HL-60 (cell line): Measurements from ENCODE around the gene XPR1.

Experiments
- DNase-seq, 2 experiments: peaks; one replicate each; pipeline ENCODE4 v3.0.0-alpha.2; 2010 to 2020; ENCODE audit warnings: low read depth in 1 of 2, low spot score in 1 of 2
- H3K27ac ChIP-seq: fragments of 250-450 bp; sonication (Bioruptor Pico); replicated peaks from 2 replicates; pipeline ENCODE4 v1.5.1; 2020; ENCODE audit warnings: mild to moderate bottlenecking, moderate library complexity
- H3K27me3 ChIP-seq: fragments of 250-450 bp; sonication (Bioruptor Pico); 2 replicates; pipeline ENCODE4 v1.5.1; 2021; ENCODE audit warnings: mild to moderate bottlenecking, moderate library complexity; ENCODE audit not compliant: insufficient read depth, poor library complexity, severe bottlenecking
- H3K4me3 ChIP-seq: replicated peaks from 2 replicates; pipeline ENCODE4 v1.5.1; 2011; ENCODE audit warnings: mild to moderate bottlenecking, control low read depth, low read length; ENCODE audit not compliant: insufficient read depth
- GABPA ChIP-seq: IDR thresholded peaks from 2 replicates; pipeline ENCODE4 v1.6.1; 2012; ENCODE audit warnings: low read depth
- POLR2AphosphoS5 ChIP-seq: IDR thresholded peaks from 2 replicates; pipeline ENCODE4 v1.6.1; 2012; ENCODE audit warnings: low read depth
- SPI1 ChIP-seq: IDR thresholded peaks from 2 replicates; pipeline ENCODE4 v1.6.1; 2012; ENCODE audit warnings: low read depth, mild to moderate bottlenecking, borderline replicate concordance
- TF ChIP-seq, protein P1 (sequence below): IDR thresholded peaks from one replicate; pipeline ENCODE4 v1.5.1; 2011; ENCODE audit warnings: low read length, control low read depth, inconsistent platforms; ENCODE audit not compliant: insufficient read depth
- TF ChIP-seq, protein P2 (sequence below): IDR thresholded peaks from 2 replicates; pipeline ENCODE4 v1.6.1; 2012; ENCODE audit warnings: low read depth; ENCODE audit not compliant: insufficient replicate concordance

XPR1 gene

DNA sequence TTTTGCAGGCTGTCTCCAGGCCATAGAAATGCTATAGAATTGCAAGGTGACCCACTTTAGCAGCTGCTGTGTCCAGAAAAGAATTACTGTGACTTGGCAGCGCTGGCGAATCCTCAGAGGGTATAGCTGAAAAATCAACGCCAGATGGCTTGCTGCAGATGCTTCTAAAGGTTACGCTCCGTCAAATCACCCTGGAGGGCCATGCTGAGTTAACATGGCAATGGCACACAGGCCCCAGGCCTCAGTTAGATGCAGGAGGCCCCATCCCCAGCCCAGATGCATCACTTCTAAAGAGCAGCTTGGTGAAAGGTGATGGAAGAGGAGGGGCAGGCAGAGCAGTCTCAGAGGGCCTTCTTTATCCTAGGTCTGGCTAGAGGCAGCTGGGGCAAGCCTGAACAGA is 298.9 kb downstream of the XPR1 start:
- no peak overlapping the region for H3K27ac ChIP-seq
- TF ChIP-seq SPI1 (no peak), GABPA (no peak), POLR2AphosphoS5 (no peak)
- TF ChIP-seq, protein P1, sequence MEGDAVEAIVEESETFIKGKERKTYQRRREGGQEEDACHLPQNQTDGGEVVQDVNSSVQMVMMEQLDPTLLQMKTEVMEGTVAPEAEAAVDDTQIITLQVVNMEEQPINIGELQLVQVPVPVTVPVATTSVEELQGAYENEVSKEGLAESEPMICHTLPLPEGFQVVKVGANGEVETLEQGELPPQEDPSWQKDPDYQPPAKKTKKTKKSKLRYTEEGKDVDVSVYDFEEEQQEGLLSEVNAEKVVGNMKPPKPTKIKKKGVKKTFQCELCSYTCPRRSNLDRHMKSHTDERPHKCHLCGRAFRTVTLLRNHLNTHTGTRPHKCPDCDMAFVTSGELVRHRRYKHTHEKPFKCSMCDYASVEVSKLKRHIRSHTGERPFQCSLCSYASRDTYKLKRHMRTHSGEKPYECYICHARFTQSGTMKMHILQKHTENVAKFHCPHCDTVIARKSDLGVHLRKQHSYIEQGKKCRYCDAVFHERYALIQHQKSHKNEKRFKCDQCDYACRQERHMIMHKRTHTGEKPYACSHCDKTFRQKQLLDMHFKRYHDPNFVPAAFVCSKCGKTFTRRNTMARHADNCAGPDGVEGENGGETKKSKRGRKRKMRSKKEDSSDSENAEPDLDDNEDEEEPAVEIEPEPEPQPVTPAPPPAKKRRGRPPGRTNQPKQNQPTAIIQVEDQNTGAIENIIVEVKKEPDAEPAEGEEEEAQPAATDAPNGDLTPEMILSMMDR = no peak
- TF ChIP-seq, protein P2, sequence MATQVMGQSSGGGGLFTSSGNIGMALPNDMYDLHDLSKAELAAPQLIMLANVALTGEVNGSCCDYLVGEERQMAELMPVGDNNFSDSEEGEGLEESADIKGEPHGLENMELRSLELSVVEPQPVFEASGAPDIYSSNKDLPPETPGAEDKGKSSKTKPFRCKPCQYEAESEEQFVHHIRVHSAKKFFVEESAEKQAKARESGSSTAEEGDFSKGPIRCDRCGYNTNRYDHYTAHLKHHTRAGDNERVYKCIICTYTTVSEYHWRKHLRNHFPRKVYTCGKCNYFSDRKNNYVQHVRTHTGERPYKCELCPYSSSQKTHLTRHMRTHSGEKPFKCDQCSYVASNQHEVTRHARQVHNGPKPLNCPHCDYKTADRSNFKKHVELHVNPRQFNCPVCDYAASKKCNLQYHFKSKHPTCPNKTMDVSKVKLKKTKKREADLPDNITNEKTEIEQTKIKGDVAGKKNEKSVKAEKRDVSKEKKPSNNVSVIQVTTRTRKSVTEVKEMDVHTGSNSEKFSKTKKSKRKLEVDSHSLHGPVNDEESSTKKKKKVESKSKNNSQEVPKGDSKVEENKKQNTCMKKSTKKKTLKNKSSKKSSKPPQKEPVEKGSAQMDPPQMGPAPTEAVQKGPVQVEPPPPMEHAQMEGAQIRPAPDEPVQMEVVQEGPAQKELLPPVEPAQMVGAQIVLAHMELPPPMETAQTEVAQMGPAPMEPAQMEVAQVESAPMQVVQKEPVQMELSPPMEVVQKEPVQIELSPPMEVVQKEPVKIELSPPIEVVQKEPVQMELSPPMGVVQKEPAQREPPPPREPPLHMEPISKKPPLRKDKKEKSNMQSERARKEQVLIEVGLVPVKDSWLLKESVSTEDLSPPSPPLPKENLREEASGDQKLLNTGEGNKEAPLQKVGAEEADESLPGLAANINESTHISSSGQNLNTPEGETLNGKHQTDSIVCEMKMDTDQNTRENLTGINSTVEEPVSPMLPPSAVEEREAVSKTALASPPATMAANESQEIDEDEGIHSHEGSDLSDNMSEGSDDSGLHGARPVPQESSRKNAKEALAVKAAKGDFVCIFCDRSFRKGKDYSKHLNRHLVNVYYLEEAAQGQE = no peak
- no peak overlapping the region for H3K4me3 ChIP-seq
- DNase-seq = no peak
- no peaks in the 10 kb centered on the region for H3K27me3 ChIP-seq

- DNase-seq = no peak
- Histone ChIP-seq H3K27me3 (no peaks in the 10 kb centered on the region), H3K4me3 (no peak overlapping the region), H3K27ac (no peak overlapping the region)
- TF ChIP-seq SPI1 = no peak
- no peak for TF ChIP-seq GABPA
- TF ChIP-seq, protein P2 = no peak
Observed at GRCh38 chr1:180931529-180931928, 299.7 kb downstream of the XPR1 start.

- Histone ChIP-seq H3K27ac (no peak overlapping the region), H3K4me3 (no peak overlapping the region), H3K27me3 (no peaks in the 10 kb centered on the region)
- TF ChIP-seq, protein P2 = no peak
- no peak for TF ChIP-seq POLR2AphosphoS5
- TF ChIP-seq GABPA = no peak
- TF ChIP-seq, protein P1 = no peak
- no peak for TF ChIP-seq SPI1
- no peak for DNase-seq
Observed at GRCh38 chr1:180932378-180932777, 300.6 kb downstream of the XPR1 start.
